ENCODE data around the gene CENPE.

Gene CENPE

GRCh38 chr4:103136671-103137445, 61.3 kb downstream of the CENPE start:
- no peak for DNase-seq (ENCODE audit: low read depth in 3 of 3)

- no peak for DNase-seq (ENCODE audit: low read depth in 3 of 3)
Measured at GRCh38 chr4:103129174-103129573, 69.0 kb downstream of the CENPE start.

DNA sequence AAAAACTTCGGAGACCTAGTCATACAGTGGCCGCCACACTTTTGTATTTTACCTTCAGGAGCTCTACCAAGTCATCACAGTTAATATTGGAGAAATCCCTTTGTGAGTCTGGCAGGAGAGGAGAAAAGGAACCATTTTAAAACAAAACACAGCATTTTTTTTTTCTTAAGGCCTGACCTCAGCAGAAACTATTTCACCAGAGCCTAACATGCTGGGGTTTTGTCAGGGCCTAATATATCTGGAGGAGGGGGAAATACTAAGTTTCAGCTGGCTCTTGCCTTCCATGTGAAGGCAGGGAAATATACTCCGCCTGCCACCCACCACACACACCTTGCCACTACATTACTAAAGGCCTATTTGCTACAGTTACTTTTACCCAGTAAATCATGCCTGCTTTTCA, 72.0 kb downstream of the CENPE start:
- no peak for DNase-seq (ENCODE audit: low read depth in 3 of 3)

GRCh38 chr4:103123114-103123513, 75.0 kb downstream of the CENPE start:
- DNase-seq (ENCODE audit: low read depth in 3 of 3) = no peak

DNA sequence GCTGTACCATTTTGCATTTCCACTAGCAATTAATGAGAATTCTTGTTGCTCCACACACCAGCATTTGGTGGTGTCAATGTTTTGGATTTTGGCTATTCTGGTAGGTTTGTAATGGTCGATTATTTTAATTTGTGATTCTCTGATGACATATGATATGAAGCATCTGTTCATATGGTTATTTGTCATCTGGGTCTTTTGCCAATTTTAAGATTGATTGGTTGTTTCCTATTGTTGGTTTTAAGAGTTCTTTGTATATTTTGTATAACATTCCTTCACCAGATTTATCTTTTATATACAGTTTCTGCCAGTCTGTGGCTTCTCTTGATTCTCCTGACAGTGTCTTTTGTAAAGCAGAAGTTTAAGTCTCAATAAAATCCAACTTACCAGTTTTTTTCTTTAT, 80.0 kb downstream of the CENPE start:
- DNase-seq (ENCODE audit: low read depth in 3 of 3) = no peak

GRCh38 chr4:103111598-103111997, 86.5 kb downstream of the CENPE start:
- DNase-seq (ENCODE audit: low read depth in 3 of 3) = no peak

- DNase-seq (ENCODE audit: low read depth in 3 of 3) = no peak
Measured at GRCh38 chr4:103108542-103108941, 89.6 kb downstream of the CENPE start.

DNA sequence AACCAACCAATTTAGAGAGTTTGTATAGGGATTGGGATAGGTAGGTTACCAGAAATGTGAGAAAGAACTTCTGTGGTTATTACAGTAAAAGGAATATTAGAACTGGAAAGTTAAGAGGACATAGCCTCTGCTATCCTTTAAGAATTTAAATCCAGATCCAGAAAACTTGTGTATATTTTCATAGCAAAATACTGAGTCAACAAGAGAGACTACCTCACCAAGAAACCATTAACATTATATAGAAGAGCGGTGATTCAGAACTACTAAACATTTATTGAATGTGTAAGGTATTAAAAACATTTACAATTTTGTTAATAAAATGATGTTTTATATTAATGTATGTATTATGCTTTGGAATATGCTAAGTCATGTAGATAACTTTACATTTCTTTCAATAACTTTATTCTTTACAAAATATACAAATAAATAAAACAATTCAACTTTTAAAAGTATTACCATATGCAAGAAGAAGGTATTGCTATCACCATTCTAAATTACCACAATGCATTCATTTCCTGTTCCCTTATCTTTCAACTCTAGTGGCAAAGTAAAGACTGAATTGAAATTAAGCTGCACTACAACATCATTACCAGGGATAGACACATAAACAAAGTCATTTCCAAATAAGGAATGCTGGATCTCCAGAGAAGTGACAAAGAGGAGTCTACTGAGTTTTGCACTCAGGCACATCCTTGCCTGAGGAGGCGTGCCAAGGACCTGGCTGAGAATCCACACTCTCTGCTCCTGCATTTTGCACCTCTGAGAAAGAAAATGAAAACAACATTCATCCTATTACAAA, 92.4 kb downstream of the CENPE start:
- no peak for DNase-seq (ENCODE audit: low read depth in 3 of 3)

DNA sequence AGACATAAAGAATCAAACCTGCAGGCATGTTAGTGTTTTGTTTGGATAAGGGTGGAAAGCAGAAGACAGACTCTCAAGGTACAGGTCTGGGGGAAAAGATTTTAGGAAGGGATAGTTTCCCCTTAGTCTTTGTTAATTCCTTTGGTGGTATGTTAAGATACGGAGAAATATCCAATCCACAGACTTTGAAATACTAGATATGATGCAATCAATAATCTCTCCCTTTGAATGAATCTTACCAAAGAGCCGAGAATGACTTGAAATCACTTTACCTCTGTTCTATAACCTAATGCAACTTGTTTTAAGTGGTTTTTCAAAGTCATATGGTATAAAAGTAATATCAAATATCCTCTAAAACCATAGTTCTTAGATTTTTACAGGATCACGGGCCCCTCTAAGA, 93.3 kb downstream of the CENPE start:
- DNase-seq (ENCODE audit: low read depth in 3 of 3) = no peak

GRCh38 chr4:103100691-103101090, 97.5 kb downstream of the CENPE start:
- DNase-seq (ENCODE audit: low read depth in 3 of 3) = no peak

DNA sequence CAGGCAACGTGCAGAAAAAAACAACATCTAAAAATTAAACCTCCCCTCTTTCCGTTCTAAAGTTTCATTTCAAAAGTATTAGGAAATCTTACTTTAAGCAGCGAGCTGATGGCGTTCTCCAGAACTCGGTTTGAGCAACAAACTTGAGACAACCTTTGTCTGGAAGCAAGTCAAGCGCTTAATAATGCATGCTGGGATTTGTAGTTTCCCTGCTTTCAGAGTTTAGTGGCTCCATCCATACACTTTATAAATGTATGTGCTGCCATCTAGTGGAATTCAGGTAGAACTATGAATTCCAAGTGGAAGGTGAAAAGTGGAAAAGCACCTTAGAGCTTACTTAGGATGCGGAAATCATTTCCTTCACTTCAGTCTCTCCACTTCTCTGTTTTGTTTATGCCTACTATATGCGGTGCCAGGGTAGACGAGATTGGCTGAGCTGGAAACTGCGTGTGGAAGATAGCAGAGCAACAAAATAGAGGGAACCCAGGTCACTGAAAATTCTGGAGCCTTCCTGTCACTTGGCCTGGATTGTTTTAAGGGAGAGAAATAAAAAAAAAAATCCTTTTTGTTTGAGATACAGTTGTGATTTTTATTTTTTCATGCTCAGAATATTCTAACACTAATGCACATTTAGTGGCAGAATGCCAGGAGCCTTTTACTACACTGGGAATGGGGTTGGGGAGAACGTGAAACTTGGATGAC, 98.3 kb downstream of the CENPE start, which contains the start of gene BDH2:
Gene BDH2, minus strand, starts transcription at position 144 of the 702 bp plus-strand sequence. CDS start 3,580 bp downstream, outside the sequence.
- DNase-seq (ENCODE audit: low read depth in 3 of 3) = peak in 1 of 3 experiments; percentile 8

- no peak for DNase-seq (ENCODE audit: low read depth in 3 of 3)
Measured at GRCh38 chr4:103098756-103099440, 99.2 kb downstream of the CENPE start.

GRCh38 chr4:103098341-103098740, 99.8 kb downstream of the CENPE start:
- no peak for DNase-seq (ENCODE audit: low read depth in 3 of 3)

DNA sequence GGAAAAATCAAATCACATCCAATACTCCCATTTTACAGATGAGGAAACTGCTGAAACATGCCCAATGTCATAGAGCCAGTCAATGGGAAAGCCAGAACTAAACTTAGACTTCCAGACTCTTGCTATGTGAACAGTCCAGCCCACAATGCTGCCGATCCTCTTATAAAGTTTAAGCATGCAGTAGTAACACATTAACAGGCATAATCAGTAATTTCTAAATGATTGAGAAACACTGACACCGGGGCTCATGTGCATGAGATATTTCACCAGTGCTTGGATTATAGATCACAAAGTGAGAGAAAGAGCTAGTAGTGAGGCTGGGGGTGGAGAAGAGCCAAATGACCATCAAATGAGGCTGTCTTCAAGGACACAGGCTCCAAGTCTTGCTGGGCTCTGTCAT, 101.0 kb downstream of the CENPE start:
- DNase-seq (ENCODE audit: low read depth in 3 of 3) = no peak

DNA sequence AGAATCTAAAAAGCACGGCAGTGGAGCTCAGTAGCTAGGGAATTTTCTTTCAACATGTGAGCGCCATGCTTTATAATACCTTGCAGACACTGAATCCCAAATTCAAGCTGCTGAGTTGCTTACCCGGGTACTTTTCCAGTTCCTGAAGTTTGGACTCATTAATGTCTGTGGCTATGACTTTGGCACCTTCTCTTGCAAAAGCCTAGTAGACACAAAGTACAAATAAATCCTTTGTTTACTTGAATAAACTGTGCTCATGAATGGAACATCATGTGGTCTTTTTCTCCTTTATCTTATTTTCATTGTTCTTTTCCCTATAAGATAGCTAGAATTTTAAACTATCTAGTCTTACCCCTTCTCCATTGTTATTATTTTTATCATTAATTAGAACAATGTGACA, 103.1 kb downstream of the CENPE start:
- no peak for DNase-seq (ENCODE audit: low read depth in 3 of 3)

DNA sequence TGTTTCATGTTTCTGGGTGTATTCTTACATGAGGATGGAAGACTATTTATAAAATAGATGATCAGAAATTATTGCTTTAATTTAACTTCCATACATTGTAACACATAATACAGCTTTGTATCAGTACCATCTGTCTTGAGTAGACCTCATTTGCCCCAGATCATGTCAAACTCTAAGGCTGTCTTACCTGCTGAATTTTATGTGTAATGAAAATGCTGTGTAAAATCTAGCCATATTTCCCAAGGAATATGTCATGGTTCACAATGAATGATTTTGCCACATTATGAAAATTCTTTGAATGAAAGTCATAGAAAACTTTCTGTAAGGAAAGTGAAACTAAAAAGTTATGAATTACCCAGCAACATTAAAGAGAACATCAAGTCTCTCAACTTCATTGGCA, 105.9 kb downstream of the CENPE start:
- DNase-seq (ENCODE audit: low read depth in 3 of 3) = no peak

GRCh38 chr4:103091601-103092223, 106.4 kb downstream of the CENPE start:
- DNase-seq (ENCODE audit: low read depth in 3 of 3) = peak in 1 of 3 experiments; percentile 21

DNA sequence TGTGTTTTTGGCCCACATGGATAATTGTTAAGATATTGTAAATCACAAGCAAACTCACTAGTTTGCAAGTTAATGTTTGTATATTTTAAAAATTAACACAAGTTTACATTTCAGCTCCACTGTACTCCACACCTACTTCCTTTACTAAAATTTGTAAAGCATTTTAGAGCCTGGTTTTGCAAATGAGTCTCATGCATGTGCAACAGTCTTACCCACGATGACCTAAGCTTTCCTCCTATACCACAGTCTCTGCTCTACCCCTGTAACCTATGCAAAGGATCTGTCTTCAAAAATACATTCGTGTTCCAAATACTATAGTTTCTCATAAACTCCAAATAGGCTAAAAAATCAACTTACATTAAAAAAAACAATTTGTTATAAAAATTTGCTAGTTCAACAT, 108.7 kb downstream of the CENPE start:
- no peak for DNase-seq (ENCODE audit: low read depth in 3 of 3)

GRCh38 chr4:103086551-103086950, 111.6 kb downstream of the CENPE start:
- DNase-seq (ENCODE audit: low read depth in 3 of 3) = no peak

DNA sequence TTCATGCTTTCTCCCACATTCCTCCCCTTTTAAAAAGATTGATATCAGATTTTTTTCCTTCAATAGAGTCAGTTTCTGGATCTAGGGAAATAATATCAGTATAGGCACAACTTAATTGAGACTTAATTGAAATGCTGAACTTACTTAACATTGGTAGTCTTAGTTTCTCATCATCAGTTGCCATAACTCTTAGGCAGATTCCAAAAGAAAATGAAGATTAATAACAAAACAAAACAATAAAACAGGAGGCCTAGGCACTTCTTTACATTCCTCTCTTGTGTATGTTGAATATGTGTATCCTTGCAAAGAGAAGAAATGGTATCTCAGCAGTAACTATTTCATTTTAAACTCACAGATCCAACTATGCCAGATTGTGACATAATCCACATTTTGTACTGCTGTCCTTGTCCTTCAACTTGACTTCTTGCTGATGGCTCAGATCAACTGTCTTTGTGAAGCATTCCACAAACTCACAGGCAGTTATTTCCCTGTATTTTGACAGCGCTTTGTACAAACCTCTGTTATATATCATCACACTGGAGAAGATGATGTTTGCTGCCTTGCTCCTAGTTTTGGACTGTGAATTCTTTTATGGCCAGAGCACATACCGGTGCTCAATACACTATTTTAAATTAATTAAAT, 112.5 kb downstream of the CENPE start:
- no peak for DNase-seq (ENCODE audit: low read depth in 3 of 3)

DNA sequence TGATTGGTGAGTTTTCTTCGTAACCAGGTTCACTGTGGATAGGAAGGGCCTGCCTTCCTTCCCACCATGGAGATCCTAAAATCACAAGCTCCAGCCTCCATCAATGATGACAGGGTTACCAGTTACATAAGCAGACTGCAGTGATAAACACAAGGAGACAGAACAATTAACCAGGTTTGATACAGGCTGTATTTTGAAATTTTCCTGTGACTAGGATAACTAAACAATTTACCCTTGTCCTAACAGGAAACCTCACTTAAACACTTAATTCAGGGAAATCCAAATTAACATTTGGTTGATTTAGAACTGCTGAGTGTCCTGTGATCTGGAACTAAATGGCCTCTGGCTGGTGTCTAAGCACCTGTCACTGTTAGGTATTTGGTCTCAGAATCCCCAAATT, 118.5 kb downstream of the CENPE start:
- no peak for DNase-seq (ENCODE audit: low read depth in 3 of 3)
